Esophagus squamous epithelium (tissue), 4 donors: ENCODE measurements around the gene ATP13A1.

Source experiments
- CTCF ChIP-seq, 6 experiments: fragments of 450-650 bp in 4 of 6; fragments of 200-600 bp in 2 of 6; sonication (generic) in 2 of 6; IDR thresholded peaks; one replicate each; pipeline ENCODE4 v1.5.1; 2016 to 2019; ENCODE audit warnings: antibody characterized with exemption in 6 of 6, mild to moderate bottlenecking in 4 of 6, moderate library complexity in 4 of 6
- POLR2A ChIP-seq, 4 donors: fragments of 450-650 bp; IDR thresholded peaks; one replicate each; pipeline ENCODE4 v1.6.1; 2017; ENCODE audit warnings: antibody characterized with exemption in 4 of 4, mild to moderate bottlenecking in 4 of 4, moderate library complexity in 3 of 4

- TF ChIP-seq CTCF (IDR thresholded peaks at IDR 0.05) (no peak), POLR2A (IDR thresholded peaks at IDR 0.05) (no peak)
Measured at GRCh38 chr19:19679176-19680073, 15.9 kb upstream of the ATP13A1 start.
